ENCODE data around the gene GARRE1.

DNA sequence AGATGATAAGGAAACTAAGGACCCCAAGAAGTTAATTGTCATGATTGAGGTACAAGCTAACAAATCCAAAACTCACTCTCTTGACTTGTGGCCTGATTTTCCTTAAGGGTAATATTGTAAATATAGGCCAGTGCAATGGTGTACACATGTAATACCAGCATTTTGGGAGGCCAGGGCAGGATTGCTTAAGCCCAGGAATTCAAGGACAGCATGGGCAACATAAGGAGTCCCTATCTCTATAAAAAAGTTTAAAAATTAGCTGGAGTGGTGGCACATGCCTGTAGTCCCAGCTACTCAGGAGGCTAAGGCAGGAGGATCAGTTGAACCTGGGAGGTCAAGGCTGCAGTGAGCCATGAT lies 28.7 kb upstream of the GARRE1 start:
- TF ChIP-seq, protein P1, sequence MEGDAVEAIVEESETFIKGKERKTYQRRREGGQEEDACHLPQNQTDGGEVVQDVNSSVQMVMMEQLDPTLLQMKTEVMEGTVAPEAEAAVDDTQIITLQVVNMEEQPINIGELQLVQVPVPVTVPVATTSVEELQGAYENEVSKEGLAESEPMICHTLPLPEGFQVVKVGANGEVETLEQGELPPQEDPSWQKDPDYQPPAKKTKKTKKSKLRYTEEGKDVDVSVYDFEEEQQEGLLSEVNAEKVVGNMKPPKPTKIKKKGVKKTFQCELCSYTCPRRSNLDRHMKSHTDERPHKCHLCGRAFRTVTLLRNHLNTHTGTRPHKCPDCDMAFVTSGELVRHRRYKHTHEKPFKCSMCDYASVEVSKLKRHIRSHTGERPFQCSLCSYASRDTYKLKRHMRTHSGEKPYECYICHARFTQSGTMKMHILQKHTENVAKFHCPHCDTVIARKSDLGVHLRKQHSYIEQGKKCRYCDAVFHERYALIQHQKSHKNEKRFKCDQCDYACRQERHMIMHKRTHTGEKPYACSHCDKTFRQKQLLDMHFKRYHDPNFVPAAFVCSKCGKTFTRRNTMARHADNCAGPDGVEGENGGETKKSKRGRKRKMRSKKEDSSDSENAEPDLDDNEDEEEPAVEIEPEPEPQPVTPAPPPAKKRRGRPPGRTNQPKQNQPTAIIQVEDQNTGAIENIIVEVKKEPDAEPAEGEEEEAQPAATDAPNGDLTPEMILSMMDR (IDR thresholded peaks at IDR 0.05) = no peak
- no peak for TF ChIP-seq POLR2A (IDR thresholded peaks at IDR 0.05)

All from heart left ventricle (tissue), 13 donors.